Urothelium cell line (cell line): Measurements from ENCODE around the gene GGCT.
"Not testable (repeated sequence)": the region's sequence is repeated elsewhere in the genome, so short reads cannot be mapped to it uniquely, and the experiment has no call there.

ENCODE experiments used
- DNase-seq: peaks from one replicate; pipeline ENCODE4 v3.0.0; 2011; ENCODE audit warnings: low spot score, mixed read lengths
- FAIRE-seq: peaks from 2 replicates; lab custom pipeline; 2011; peaks lifted over from hg19 to GRCh38; lab: Jason Lieb, UNC

GGCT gene

DNA sequence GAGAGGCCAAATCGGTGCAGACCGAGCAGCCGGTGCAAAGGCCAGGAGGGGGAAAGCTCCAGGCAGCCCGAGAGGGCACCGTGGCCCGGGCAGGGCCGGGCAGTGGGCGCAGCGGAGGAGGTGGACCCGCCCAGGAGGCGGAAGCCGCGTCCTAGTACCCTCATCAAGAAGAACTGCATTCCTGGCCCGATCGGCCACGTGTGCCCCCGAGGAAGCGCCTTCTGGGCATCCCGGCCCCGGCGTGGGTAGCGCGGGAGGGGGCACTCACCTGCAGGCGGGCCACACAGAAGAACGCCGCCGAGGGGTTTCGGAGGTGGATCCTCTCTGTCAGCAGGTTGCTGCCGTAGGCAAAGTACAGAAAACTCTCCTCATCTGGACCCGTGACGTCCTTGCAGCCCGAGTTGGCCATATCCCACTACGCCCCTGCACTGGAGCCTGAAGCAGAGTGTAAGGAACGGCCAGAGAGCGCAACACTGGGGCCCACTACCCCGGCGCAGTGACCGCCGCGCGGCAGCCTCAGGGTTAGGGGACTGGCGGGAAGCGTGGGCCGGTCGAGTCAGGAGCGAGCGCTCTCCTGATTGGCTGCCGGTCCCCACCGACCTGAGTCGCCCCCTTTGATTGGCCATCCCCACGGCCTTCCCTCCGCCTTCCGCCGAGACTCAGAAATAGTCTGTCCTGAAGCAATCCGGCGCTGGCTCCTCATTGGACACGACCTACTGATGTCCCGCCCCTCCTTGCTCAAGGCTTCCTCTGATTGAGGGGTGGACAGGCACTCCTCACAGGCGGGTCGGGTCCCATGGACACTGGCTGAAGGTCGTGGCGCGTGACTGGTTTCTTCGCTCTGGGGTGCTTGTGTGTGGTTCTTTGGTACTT is at the start of gene GGCT:
Gene GGCT (minus strand): TSS at position 529 of the 873 bp plus-strand sequence. CDS start 120 bp downstream, at position 409.
- peak; percentile 94 for FAIRE-seq
- peak; percentile 100 for DNase-seq

DNA sequence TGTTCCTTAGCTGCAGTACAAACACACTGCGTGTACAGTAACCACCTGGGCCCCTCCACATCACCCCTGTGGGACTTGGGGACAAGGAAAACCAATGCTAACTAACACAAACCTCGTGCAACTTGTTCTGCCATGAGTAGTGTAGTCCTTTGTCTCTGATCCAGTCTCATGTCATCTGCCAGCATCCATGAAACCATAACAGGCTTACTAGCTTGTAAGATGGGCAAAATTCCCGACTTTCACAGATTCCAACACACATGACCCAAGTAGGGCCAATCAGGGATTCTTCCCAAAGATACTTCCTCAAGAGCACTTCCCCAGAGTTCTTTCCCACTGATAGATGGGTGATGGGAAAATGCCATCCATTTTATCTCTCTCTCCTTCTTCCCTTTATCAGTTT is 48.9 kb upstream of the GGCT start:
- DNase-seq: no peak
- FAIRE-seq: peak; percentile 9

DNA sequence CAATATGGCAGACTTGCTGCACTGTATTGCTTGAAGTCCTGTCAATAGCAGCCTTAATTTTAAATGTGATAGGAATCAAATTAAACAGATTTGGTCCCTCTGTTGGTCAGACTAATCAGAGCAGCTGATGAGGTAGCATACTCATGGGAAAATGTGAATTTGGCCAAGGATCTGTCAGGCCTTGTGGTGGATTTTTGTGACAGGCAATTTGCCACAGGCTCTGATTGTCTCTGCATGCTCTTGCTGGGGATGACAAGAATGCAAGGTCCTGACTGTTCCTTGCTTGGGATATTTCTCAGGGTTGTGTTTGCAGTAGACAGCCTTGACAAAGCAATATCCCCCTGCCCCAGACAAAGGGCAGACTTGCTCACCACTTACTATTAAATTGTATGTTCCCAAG is 48.5 kb upstream of the GGCT start:
- DNase-seq (no peak), FAIRE-seq (peak; percentile 27)

DNA sequence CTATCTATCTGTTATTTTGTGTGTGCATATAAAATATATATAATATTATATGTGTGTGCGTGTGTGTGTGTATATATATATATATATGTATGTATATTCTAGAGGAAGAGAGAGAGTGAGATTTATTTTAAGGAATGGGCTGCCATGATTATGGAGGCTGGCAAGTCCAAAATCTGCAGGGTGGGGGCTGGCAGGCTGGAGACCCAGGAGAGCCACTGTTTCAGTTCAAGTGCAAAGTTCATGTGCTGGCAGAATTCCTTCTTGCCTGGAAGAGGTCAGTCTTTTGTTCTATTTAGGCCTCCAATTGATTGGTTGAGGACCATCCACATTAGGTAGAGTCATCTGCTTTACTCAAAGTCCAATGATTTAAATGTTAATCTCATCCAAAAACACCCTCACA is 47.7 kb upstream of the GGCT start:
- DNase-seq (no peak), FAIRE-seq (no peak)

DNA sequence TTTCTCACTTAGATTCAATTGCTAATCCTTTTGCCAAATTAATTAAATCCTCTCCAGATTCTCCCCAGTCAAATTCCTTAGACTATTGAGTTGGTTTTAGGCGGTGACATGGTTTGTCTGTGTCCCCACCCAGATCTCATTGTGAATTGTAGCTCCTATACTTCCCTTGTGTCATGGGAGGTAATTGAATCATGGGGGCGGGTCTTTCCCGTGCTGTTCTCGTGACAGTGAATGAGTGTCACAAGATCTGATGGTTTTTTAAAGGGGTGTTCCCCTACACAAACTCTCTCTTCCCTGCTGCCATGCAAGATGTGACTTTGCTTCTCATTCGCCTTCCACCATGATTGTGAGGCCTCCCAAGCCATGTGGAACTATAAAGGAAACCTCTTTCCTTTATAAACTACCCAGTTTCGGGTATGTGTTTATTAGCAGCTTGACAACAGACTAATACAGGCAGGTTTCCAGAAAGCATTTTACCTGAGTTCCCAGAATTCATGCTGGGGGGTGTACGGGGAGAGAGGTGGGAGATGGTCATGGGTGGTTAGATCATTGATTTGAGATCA is 45.4 kb upstream of the GGCT start:
- no peak for DNase-seq
- FAIRE-seq: no peak

GRCh38 chr7:30548845-30549244 is 44.2 kb upstream of the GGCT start:
- FAIRE-seq (peak; percentile 46), DNase-seq (peak; percentile 79)

DNA sequence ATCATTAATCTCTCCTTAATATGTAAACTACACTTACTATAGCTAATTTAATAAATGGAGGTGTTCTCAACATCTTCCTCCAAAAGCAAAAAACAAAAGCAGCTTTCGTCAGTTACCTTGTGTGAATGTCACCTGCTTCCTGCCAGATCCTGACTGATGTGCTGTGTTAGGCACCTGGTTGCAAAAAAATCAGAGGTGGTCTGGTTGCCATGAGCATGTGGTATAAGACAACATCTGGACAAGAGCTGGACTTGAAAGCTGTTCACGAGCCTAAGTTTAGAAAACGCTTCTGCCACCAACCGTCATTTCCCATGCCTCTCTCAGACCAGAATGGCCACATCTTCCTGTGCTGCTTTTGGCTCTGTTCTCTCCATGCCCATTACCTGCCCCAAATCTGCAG is 42.0 kb upstream of the GGCT start:
- DNase-seq: no peak
- no peak for FAIRE-seq

GRCh38 chr7:30545791-30546555 is 41.3 kb upstream of the GGCT start:
- DNase-seq (no peak), FAIRE-seq (no peak)

GRCh38 chr7:30543813-30544525 is 39.3 kb upstream of the GGCT start:
- FAIRE-seq (no peak), DNase-seq (no peak)

- not testable (repeated sequence) for FAIRE-seq, DNase-seq
Observed at GRCh38 chr7:30543115-30543514, 38.5 kb upstream of the GGCT start.

- DNase-seq: no peak
- FAIRE-seq: no peak
Observed at GRCh38 chr7:30533886-30534285, 29.3 kb upstream of the GGCT start.

DNA sequence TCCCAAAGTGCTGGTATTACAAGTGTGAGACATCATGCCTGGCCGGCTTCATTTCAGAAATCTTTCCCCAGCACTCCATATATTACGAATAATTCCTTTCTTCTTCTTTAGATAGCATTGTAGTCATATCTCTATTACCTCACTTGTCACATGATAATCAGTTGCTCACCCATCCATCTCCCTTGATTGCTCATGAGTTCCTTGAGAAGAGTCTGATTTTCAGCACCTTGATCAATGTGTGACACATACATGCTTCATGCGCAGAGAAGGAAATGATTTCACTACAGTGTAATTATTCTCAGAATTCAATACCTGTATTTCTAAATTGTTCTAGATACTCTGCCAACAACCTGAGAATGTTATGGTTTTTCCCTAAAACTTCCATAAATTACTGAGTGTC is 26.7 kb upstream of the GGCT start:
- FAIRE-seq (no peak), DNase-seq (no peak)

DNA sequence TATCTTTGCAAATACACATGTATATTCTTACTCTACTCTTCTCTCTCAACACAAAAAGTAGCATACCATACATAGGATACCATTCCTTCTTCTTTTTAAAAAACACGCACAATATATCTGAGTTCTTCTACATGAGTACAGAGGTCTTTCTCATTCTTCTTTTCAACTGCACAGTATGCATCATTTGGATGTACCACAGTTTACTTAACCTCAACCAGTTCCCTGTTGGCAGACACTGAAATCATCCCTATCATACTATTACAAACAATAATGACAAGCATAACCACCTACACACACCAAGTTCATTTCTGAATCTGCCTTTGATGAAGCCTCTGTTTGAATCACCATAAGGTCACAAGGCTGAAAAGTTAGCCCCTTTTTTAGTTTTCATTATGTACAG is 25.7 kb upstream of the GGCT start:
- FAIRE-seq: no peak
- DNase-seq: no peak

GRCh38 chr7:30528779-30529178 is 24.1 kb upstream of the GGCT start:
- DNase-seq (no peak), FAIRE-seq (no peak)

- not testable (repeated sequence) for FAIRE-seq, DNase-seq
Observed at GRCh38 chr7:30527297-30527696, 22.7 kb upstream of the GGCT start.

- no peak for FAIRE-seq
- DNase-seq: no peak
Observed at GRCh38 chr7:30526163-30526562, 21.5 kb upstream of the GGCT start.

- FAIRE-seq (no peak), DNase-seq (no peak)
Observed at GRCh38 chr7:30525429-30525828, 20.8 kb upstream of the GGCT start.

DNA sequence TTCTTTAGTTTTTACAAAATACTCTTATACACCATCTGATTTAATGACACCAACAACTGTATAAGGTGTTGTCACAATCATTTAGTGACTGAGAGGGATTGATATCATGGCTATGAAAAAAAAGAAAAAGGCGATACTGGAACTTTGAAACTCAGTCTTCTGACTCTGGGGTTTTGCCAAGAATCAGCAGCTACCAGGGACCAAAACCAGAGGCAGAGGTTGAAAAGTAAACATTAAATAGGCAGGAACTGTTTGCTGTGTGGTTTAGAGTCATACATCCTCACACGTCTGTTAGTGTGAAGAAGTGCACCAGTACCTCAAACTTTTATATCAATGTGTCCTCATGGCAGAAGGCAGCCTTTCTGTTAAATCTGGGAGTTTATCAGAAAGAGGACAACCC is 19.9 kb upstream of the GGCT start:
- FAIRE-seq: no peak
- no peak for DNase-seq

GRCh38 chr7:30523466-30523865 is 18.8 kb upstream of the GGCT start:
- no peak for FAIRE-seq
- DNase-seq: no peak

GRCh38 chr7:30522159-30522558 is 17.5 kb upstream of the GGCT start:
- DNase-seq (no peak), FAIRE-seq (no peak)

DNA sequence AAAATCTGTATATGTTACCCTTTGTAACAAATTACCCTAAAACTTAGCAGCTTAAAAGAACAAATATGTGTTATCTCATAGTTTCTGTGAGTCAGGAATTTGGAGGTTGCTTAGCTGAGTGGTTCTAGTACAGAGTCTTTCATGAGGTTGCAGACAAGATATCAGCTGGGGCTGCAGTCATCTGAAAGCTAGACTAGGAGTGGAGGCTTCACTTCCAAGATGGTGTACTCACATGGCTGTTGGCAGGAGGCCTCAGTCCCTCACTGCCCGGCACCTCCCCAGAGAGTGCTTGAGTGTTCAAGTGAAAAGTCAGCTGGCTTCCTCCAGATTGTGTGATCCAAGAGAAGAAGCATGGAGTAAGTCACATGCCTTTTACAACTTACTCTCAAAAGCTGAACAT is 16.9 kb upstream of the GGCT start:
- FAIRE-seq: no peak
- DNase-seq: no peak
